Mesendoderm (in vitro differentiated cells): ENCODE results near the gene PIM3.

Source experiments
- DNase-seq: peaks from one replicate; pipeline ENCODE4 v3.0.0; 2013
- H2AK5ac ChIP-seq: 2 replicates; pipeline ENCODE4 v1.6.1; 2013; ENCODE audit warnings: low read length, inconsistent platforms
- H2BK120ac ChIP-seq: 2 replicates; pipeline ENCODE4 v1.6.1; 2013; ENCODE audit warnings: low read depth, mild to moderate bottlenecking, low read length, moderate library complexity, mixed read lengths
- H2BK15ac ChIP-seq: replicated peaks from 2 replicates; pipeline ENCODE4 v1.6.1; 2013; ENCODE audit warnings: low read depth, mild to moderate bottlenecking, moderate library complexity
- H2BK5ac ChIP-seq: 2 replicates; pipeline ENCODE4 v1.6.1; 2013; ENCODE audit warnings: low read length, inconsistent platforms
- H3K18ac ChIP-seq: 2 replicates; pipeline ENCODE4 v1.6.1; 2013; ENCODE audit warnings: mild to moderate bottlenecking, low read length, mixed read lengths
- H3K23ac ChIP-seq: one replicate; pipeline ENCODE4 v1.6.1; 2013; ENCODE audit warnings: low read length
- H3K27ac ChIP-seq: 2 replicates; pipeline ENCODE4 v1.5.1; 2013; ENCODE audit warnings: low read depth, mild to moderate bottlenecking, inconsistent platforms, low read length, moderate library complexity
- H3K27me3 ChIP-seq: 2 replicates; pipeline ENCODE4 v1.6.1; 2013; ENCODE audit warnings: low read length, control low read depth, mild to moderate bottlenecking, inconsistent platforms; ENCODE audit not compliant: insufficient read depth, poor library complexity
- H3K36me3 ChIP-seq: 2 replicates; pipeline ENCODE4 v1.6.1; 2013; ENCODE audit warnings: low read length, inconsistent platforms; ENCODE audit not compliant: control insufficient read depth, insufficient read depth
- H3K4ac ChIP-seq: one replicate; pipeline ENCODE4 v1.6.1; 2013; ENCODE audit warnings: low read depth, mild to moderate bottlenecking, low read length, moderate library complexity
- H3K4me1 ChIP-seq: 2 replicates; pipeline ENCODE4 v1.6.1; 2013; ENCODE audit warnings: low read depth, low read length, inconsistent platforms; ENCODE audit not compliant: control insufficient read depth
- H3K4me2 ChIP-seq: 2 replicates; pipeline ENCODE4 v1.6.1; 2013; ENCODE audit warnings: low read length
- H3K4me3 ChIP-seq: 2 replicates; pipeline ENCODE4 v1.5.1; 2013; ENCODE audit warnings: mild to moderate bottlenecking, low read length
- H3K56ac ChIP-seq: one replicate; pipeline ENCODE4 v1.6.1; 2013; ENCODE audit warnings: low read length
- H3K79me1 ChIP-seq: 2 replicates; pipeline ENCODE4 v1.6.1; 2013; ENCODE audit warnings: low read length, inconsistent platforms
- H3K79me2 ChIP-seq: 2 replicates; pipeline ENCODE4 v1.6.1; 2013; ENCODE audit warnings: mild to moderate bottlenecking, low read length; ENCODE audit not compliant: control insufficient read depth, insufficient read depth
- H3K9ac ChIP-seq: 2 replicates; pipeline ENCODE4 v1.6.1; 2013; ENCODE audit warnings: low read length, inconsistent platforms
- H4K5ac ChIP-seq: one replicate; pipeline ENCODE4 v1.6.1; 2013; ENCODE audit warnings: low read length
- H4K8ac ChIP-seq: one replicate; pipeline ENCODE4 v1.6.1; 2013; ENCODE audit warnings: low read depth, mild to moderate bottlenecking, control low read depth, low read length, moderate library complexity
- WGBS: extraction: QIAGEN DNeasy Blood & Tissue Kit; methylation state at CpG from one replicate; pipeline ENCODE4 v1.1.7; 2013; ENCODE audit warnings: low lambda C conversion rate, missing lambda C conversion rate; ENCODE audit not compliant: insufficient coverage; ENCODE audit errors: extremely low coverage; 5-methylcytosine and 5-hydroxymethylcytosine counted together

Gene PIM3

GRCh38 chr22:49948958-49949913, 11.3 kb upstream of the PIM3 start:
- no peak overlapping the region for H3K4me2 ChIP-seq
- no peaks in the 10 kb centered on the region for H3K27me3 ChIP-seq
- no peak overlapping the region for H3K23ac ChIP-seq
- H3K18ac ChIP-seq, result no peak overlapping the region
- no peak overlapping the region for H2BK15ac ChIP-seq
- WGBS, result no CpG with 5 or more reads among the region's 42 CpGs
- H2BK5ac ChIP-seq, result no peak overlapping the region
- H3K27ac ChIP-seq, result no peak overlapping the region
- H4K8ac ChIP-seq, result no peak overlapping the region
- no peaks in the 10 kb centered on the region for H3K79me2 ChIP-seq
- H3K79me1 ChIP-seq, result no peaks in the 10 kb centered on the region
- no peak overlapping the region for H3K4me3 ChIP-seq
- no peak overlapping the region for H3K9ac ChIP-seq
- no peaks in the 10 kb centered on the region for H3K4me1 ChIP-seq
- no peaks in the 10 kb centered on the region for H3K36me3 ChIP-seq
- no peak overlapping the region for H3K4ac ChIP-seq
- no peak overlapping the region for H2AK5ac ChIP-seq
- H4K5ac ChIP-seq, result no peak overlapping the region
- no peak overlapping the region for H2BK120ac ChIP-seq
- no peak for DNase-seq
- H3K56ac ChIP-seq, result no peak overlapping the region

- Histone ChIP-seq H4K5ac (no peak overlapping the region), H3K18ac (no peak overlapping the region), H3K4me3 (no peak overlapping the region), H3K79me1 (no peaks in the 10 kb centered on the region), H3K4me2 (no peak overlapping the region), H3K27ac (no peak overlapping the region), H2AK5ac (no peak overlapping the region), H2BK15ac (no peak overlapping the region), H3K56ac (no peak overlapping the region), H2BK120ac (no peak overlapping the region), H3K4ac (no peak overlapping the region), H2BK5ac (no peak overlapping the region), H3K36me3 (no peaks in the 10 kb centered on the region), H3K23ac (no peak overlapping the region), H3K4me1 (no peaks in the 10 kb centered on the region), H3K9ac (no peak overlapping the region), H3K27me3 (no peaks in the 10 kb centered on the region), H4K8ac (no peak overlapping the region), H3K79me2 (no peaks in the 10 kb centered on the region)
- no peak for DNase-seq
- WGBS, result no CpG with 5 or more reads among the region's 11 CpGs
Observed at GRCh38 chr22:49949914-49950292, 10.7 kb upstream of the PIM3 start.

- no peak overlapping the region for H3K27ac ChIP-seq
- no peaks in the 10 kb centered on the region for H3K4me1 ChIP-seq
- no CpG with 5 or more reads among the region's 18 CpGs for WGBS
Observed at GRCh38 chr22:49950396-49950994, 10.1 kb upstream of the PIM3 start.

GRCh38 chr22:49951000-49951677, 9.4 kb upstream of the PIM3 start:
- H3K27me3 ChIP-seq, result no peaks in the 10 kb centered on the region
- H3K9ac ChIP-seq, result no peak overlapping the region
- H2BK5ac ChIP-seq, result no peak overlapping the region
- peak overlapping the region; percentile 5 for H2BK120ac ChIP-seq
- no peak for DNase-seq
- no peak overlapping the region for H4K8ac ChIP-seq
- no peaks in the 10 kb centered on the region for H3K36me3 ChIP-seq
- WGBS, result no CpG with 5 or more reads among the region's 28 CpGs
- no peak overlapping the region for H3K23ac ChIP-seq
- no peaks in the 10 kb centered on the region for H3K79me1 ChIP-seq
- H2BK15ac ChIP-seq, result no peak overlapping the region
- no peaks in the 10 kb centered on the region for H3K79me2 ChIP-seq
- no peak overlapping the region for H4K5ac ChIP-seq
- H3K4ac ChIP-seq, result no peak overlapping the region
- H2AK5ac ChIP-seq, result no peak overlapping the region
- H3K18ac ChIP-seq, result no peak overlapping the region
- H3K4me1 ChIP-seq, result no peaks in the 10 kb centered on the region
- no peak overlapping the region for H3K4me2 ChIP-seq
- H3K56ac ChIP-seq, result peak overlapping the region; percentile 3
- no peak overlapping the region for H3K4me3 ChIP-seq
- no peak overlapping the region for H3K27ac ChIP-seq

More at GRCh38 chr22:49950396-49950994, 10.1 kb upstream of the PIM3 start:
- Histone ChIP-seq H3K4me2 (no peak overlapping the region), H2BK5ac (no peak overlapping the region), H3K4ac (no peak overlapping the region), H3K4me3 (no peak overlapping the region), H2AK5ac (no peak overlapping the region), H3K9ac (no peak overlapping the region), H2BK15ac (no peak overlapping the region), H3K56ac (peak overlapping the region; percentile 3), H2BK120ac (peak overlapping the region; percentile 5), H3K36me3 (no peaks in the 10 kb centered on the region), H3K18ac (no peak overlapping the region), H3K79me2 (no peaks in the 10 kb centered on the region), H3K27me3 (no peaks in the 10 kb centered on the region), H3K23ac (no peak overlapping the region), H4K8ac (no peak overlapping the region), H4K5ac (no peak overlapping the region), H3K79me1 (no peaks in the 10 kb centered on the region)
- DNase-seq, result no peak

GRCh38 chr22:49951678-49951985, 8.9 kb upstream of the PIM3 start:
- no peak overlapping the region for H3K18ac ChIP-seq
- H2BK5ac ChIP-seq, result no peak overlapping the region
- no peak overlapping the region for H2BK15ac ChIP-seq
- no peak overlapping the region for H4K5ac ChIP-seq
- H3K27me3 ChIP-seq, result no peaks in the 10 kb centered on the region
- H3K27ac ChIP-seq, result no peak overlapping the region
- no peaks in the 10 kb centered on the region for H3K4me1 ChIP-seq
- no peak overlapping the region for H3K23ac ChIP-seq
- no CpG with 5 or more reads among the region's 4 CpGs for WGBS
- H3K4ac ChIP-seq, result no peak overlapping the region
- no peak overlapping the region for H3K9ac ChIP-seq
- no peak overlapping the region for H2BK120ac ChIP-seq
- no peak for DNase-seq
- H2AK5ac ChIP-seq, result no peak overlapping the region
- H3K79me2 ChIP-seq, result no peaks in the 10 kb centered on the region
- H3K56ac ChIP-seq, result no peak overlapping the region
- H3K4me3 ChIP-seq, result no peak overlapping the region
- no peak overlapping the region for H3K4me2 ChIP-seq
- H4K8ac ChIP-seq, result no peak overlapping the region
- no peaks in the 10 kb centered on the region for H3K36me3 ChIP-seq
- no peaks in the 10 kb centered on the region for H3K79me1 ChIP-seq
